IMR-90 (cell line): ENCODE results near the gene NRARP. TPM values are rescaled to one million over a fixed set of nuclear protein-coding genes. Genes with fewer than 3 reads are reported as not detected.
A peak's percentile ranks its signal among the peaks of the same experiment; 100 is the strongest.

Experiments
- ATAC-seq: fragments of 200-7000 bp; cut with Tn5 transposase; 2 replicates; pipeline ENCODE4 v1.9.1; 2020; ENCODE audit warnings: low read depth, mild to moderate bottlenecking, moderate library complexity
- BruUV-seq: library from RNA; stranded (reverse); fragments of 400-500 nt; replicated peaks from 2 replicates; lab custom pipeline; 2021; lab: Mats Ljungman, UMichigan
- CTCF ChIA-PET: fragments of 300-600 bp; formaldehyde crosslinking; extraction: SDS; loops from one replicate; lab custom pipeline; 2021; ENCODE audit warnings: antibody characterized with exemption; lab: Yijun Ruan, JAX
- POLR2A ChIA-PET: fragments of 300-600 bp; sonication (Branson Sonifier 250); formaldehyde crosslinking; loops from one replicate; lab custom pipeline; 2022; ENCODE audit warnings: antibody characterized with exemption; ENCODE audit not compliant: unreplicated experiment; lab: Charles Lee
- DNase-seq: peaks from one replicate; pipeline ENCODE4 v3.0.0; 2013
- H2AFZ ChIP-seq: replicated peaks from 2 replicates; pipeline ENCODE3; 2013; ENCODE audit warnings: low read length, mild to moderate bottlenecking; ENCODE audit not compliant: poor library complexity
- H2AK5ac ChIP-seq: 2 replicates; pipeline ENCODE4 v1.6.1; 2013; ENCODE audit warnings: low read depth, low read length, inconsistent platforms
- H2AK9ac ChIP-seq: replicated peaks from 2 replicates; pipeline ENCODE3; 2013; ENCODE audit warnings: mild to moderate bottlenecking, low read depth, low read length, moderate library complexity; ENCODE audit not compliant: poor library complexity
- H2BK120ac ChIP-seq: 2 replicates; pipeline ENCODE4 v1.6.1; 2013; ENCODE audit warnings: low read depth, low read length, inconsistent platforms
- H2BK15ac ChIP-seq: 3 replicates; pipeline ENCODE4 v1.6.1; 2013; ENCODE audit warnings: low read depth, low read length, inconsistent platforms
- H2BK20ac ChIP-seq: 2 replicates; pipeline ENCODE4 v1.6.1; 2013; ENCODE audit warnings: low read depth, mild to moderate bottlenecking, inconsistent platforms, low read length, moderate library complexity
- H2BK5ac ChIP-seq: 2 replicates; pipeline ENCODE4 v1.6.1; 2013; ENCODE audit warnings: mild to moderate bottlenecking, low read depth, low read length, inconsistent platforms; ENCODE audit not compliant: poor library complexity, severe bottlenecking
- H3K14ac ChIP-seq: replicated peaks from 2 replicates; pipeline ENCODE4 v1.6.1; 2013; ENCODE audit warnings: low read depth, low read length, inconsistent platforms
- H3K18ac ChIP-seq: 2 replicates; pipeline ENCODE4 v1.6.1; 2013; ENCODE audit warnings: low read depth, low read length, control low read depth
- H3K23ac ChIP-seq: 2 replicates; pipeline ENCODE4 v1.6.1; 2013; ENCODE audit warnings: low read depth, low read length, inconsistent platforms
- H3K27ac ChIP-seq: 2 replicates; pipeline ENCODE4 v1.5.1; 2013; ENCODE audit warnings: mild to moderate bottlenecking, control low read depth, low read length; ENCODE audit not compliant: insufficient read depth
- H3K27me3 ChIP-seq: 2 replicates; pipeline ENCODE4 v1.6.1; 2013; ENCODE audit warnings: low read length; ENCODE audit not compliant: control insufficient read depth, insufficient read depth
- H3K36me3 ChIP-seq: 2 replicates; pipeline ENCODE4 v1.6.1; 2013; ENCODE audit warnings: low read length, mixed read lengths; ENCODE audit not compliant: control insufficient read depth, insufficient read depth
- H3K4ac ChIP-seq: 2 replicates; pipeline ENCODE4 v1.6.1; 2013; ENCODE audit warnings: low read depth, low read length, inconsistent platforms
- H3K4me1 ChIP-seq: 2 replicates; pipeline ENCODE4 v1.6.1; 2013; ENCODE audit warnings: low read length, mixed read lengths; ENCODE audit not compliant: control insufficient read depth, insufficient read depth
- H3K4me2 ChIP-seq: 2 replicates; pipeline ENCODE4 v1.6.1; 2013; ENCODE audit warnings: low read depth, mild to moderate bottlenecking, control low read depth, low read length, moderate library complexity
- H3K4me3 ChIP-seq: 2 replicates; pipeline ENCODE4 v1.5.1; 2013; ENCODE audit warnings: low read depth, mild to moderate bottlenecking, control low read depth, low read length, moderate library complexity; ENCODE audit not compliant: insufficient read depth
- H3K56ac ChIP-seq: 2 replicates; pipeline ENCODE4 v1.6.1; 2013; ENCODE audit warnings: low read length, inconsistent platforms; ENCODE audit not compliant: insufficient read depth; ENCODE audit errors: extremely low read depth
- H3K79me1 ChIP-seq, 2 experiments: 2 replicates each; pipeline ENCODE4 v1.6.1; 2013; ENCODE audit warnings: low read length in 2 of 2, inconsistent platforms in 1 of 2, low read depth in 1 of 2
- H3K9ac ChIP-seq: 2 replicates; pipeline ENCODE4 v1.6.1; 2013; ENCODE audit warnings: low read depth, low read length, control low read depth
- H3K9me1 ChIP-seq: 2 replicates; pipeline ENCODE4 v1.6.1; 2013; ENCODE audit warnings: low read length, inconsistent platforms; ENCODE audit not compliant: insufficient read depth
- H3K9me3 ChIP-seq: 2 replicates; pipeline ENCODE4 v1.6.1; 2013; ENCODE audit warnings: low read length; ENCODE audit not compliant: control insufficient read depth, insufficient read depth
- H4K20me1 ChIP-seq: 2 replicates; pipeline ENCODE4 v1.6.1; 2013; ENCODE audit warnings: low read length, inconsistent platforms; ENCODE audit not compliant: insufficient read depth
- H4K5ac ChIP-seq: 2 replicates; pipeline ENCODE4 v1.6.1; 2013; ENCODE audit warnings: mild to moderate bottlenecking, low read depth, low read length, control low read depth
- H4K8ac ChIP-seq, 2 experiments: 2 replicates each; pipeline ENCODE4 v1.6.1; 2013; ENCODE audit warnings: low read depth in 2 of 2, low read length in 2 of 2, control low read depth in 1 of 2, inconsistent platforms in 1 of 2
- H4K91ac ChIP-seq: 2 replicates; pipeline ENCODE4 v1.6.1; 2013; ENCODE audit warnings: low read depth, low read length, inconsistent platforms; ENCODE audit not compliant: insufficient read depth
- MAZ ChIP-seq: IDR thresholded peaks from 2 replicates; pipeline ENCODE4 v1.6.1; 2012; ENCODE audit warnings: low read depth, mild to moderate bottlenecking, low read length, improper control_type of control experiment, moderate library complexity, borderline replicate concordance
- POLR2A ChIP-seq: IDR thresholded peaks from 2 replicates; pipeline ENCODE4 v1.6.1; 2012; ENCODE audit warnings: mild to moderate bottlenecking, low read depth, low read length
- RAD21 ChIP-seq: IDR thresholded peaks from 2 replicates; pipeline ENCODE4 v1.6.1; 2012; ENCODE audit warnings: low read length, improper control_type of control experiment
- SMC3 ChIP-seq: fragments of 150-350 bp; IDR thresholded peaks from 2 replicates; pipeline ENCODE4 v1.6.1; 2016; ENCODE audit warnings: low read depth, mild to moderate bottlenecking, antibody characterized with exemption, low read length, moderate library complexity
- WGBS, 2 experiments: methylation state at CpG; one replicate each; pipeline versions ENCODE4 v1.1.5 to v1.1.7; 2013; ENCODE audit warnings: missing lambda C conversion rate in 2 of 2; ENCODE audit not compliant: insufficient read length in 1 of 2; ENCODE audit errors: extremely low coverage in 2 of 2; 5-methylcytosine and 5-hydroxymethylcytosine counted together
- dilution Hi-C: fragments of 300-500 bp; cut with HindIII; formaldehyde crosslinking; loops from one replicate; pipeline ENCODE4 v1.14.3; 2018; ENCODE audit warnings: low sequenced_read_pairs; ENCODE audit not compliant: unreplicated experiment
- in situ Hi-C: fragments of 300-500 bp; cut with MboI; formaldehyde crosslinking; loops from 3 replicates; pipeline ENCODE4 v1.14.3; 2019; ENCODE audit warnings: low sequenced_read_pairs, inconsistent platforms, mixed read lengths
- intact Hi-C: fragments of 100-400 bp; cut with micrococcal nuclease; formaldehyde crosslinking; loops from 2 replicates; pipeline ENCODE4 v1.10.0; 2022
- polyA plus RNA-seq, 3 experiments: library from polyadenylated mRNA; depleted of rRNA; stranded (reverse); fragments of >200 nt; gene quantifications; 2 replicates each; pipeline ENCODE4 v1.2.3, GENCODE V29; 2012; ENCODE audit warnings: low replicate concordance in 1 of 3
- total RNA-seq: library from RNA; depleted of rRNA; stranded (reverse); fragments of >200 nt; gene quantifications from 2 replicates; pipeline ENCODE4 v1.2.3, GENCODE V29; 2012
- TF ChIP-seq, protein P1 (sequence below): conservative IDR thresholded peaks from 2 replicates; pipeline ENCODE4 v1.5.1; 2012; ENCODE audit warnings: mild to moderate bottlenecking, low read depth, low read length, improper control_type of control experiment

The NRARP gene
- total and polyA plus RNA-seq, 2 of the 4 experiments (the other 2 are of a cell fraction) = 0.15 TPM; not detected in 1

GRCh38 chr9:137295238-137295811 is 6.7 kb downstream of the NRARP start:
- H3K9me3 ChIP-seq = peaks cover 5% of the 10 kb centered on the region; the same call in 1 of the 2 replicates
- no peak overlapping the region for H2BK120ac ChIP-seq
- H3K23ac ChIP-seq = no peak overlapping the region
- no peak overlapping the region for H2AK5ac ChIP-seq
- H2AFZ ChIP-seq = peak overlapping the region; percentile 76
- DNase-seq (no peak), ATAC-seq (peak; percentile 92)
- H3K4ac ChIP-seq = no peak overlapping the region
- dilution Hi-C loops = no loop called here
- no peak overlapping the region for H4K8ac ChIP-seq
- no peak overlapping the region for H3K14ac ChIP-seq
- peak; percentile 61 for TF ChIP-seq SMC3
- TF ChIP-seq POLR2A = no peak
- TF ChIP-seq RAD21 = peak; percentile 62
- TF ChIP-seq, protein P1, sequence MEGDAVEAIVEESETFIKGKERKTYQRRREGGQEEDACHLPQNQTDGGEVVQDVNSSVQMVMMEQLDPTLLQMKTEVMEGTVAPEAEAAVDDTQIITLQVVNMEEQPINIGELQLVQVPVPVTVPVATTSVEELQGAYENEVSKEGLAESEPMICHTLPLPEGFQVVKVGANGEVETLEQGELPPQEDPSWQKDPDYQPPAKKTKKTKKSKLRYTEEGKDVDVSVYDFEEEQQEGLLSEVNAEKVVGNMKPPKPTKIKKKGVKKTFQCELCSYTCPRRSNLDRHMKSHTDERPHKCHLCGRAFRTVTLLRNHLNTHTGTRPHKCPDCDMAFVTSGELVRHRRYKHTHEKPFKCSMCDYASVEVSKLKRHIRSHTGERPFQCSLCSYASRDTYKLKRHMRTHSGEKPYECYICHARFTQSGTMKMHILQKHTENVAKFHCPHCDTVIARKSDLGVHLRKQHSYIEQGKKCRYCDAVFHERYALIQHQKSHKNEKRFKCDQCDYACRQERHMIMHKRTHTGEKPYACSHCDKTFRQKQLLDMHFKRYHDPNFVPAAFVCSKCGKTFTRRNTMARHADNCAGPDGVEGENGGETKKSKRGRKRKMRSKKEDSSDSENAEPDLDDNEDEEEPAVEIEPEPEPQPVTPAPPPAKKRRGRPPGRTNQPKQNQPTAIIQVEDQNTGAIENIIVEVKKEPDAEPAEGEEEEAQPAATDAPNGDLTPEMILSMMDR = peak; percentile 71
- 0 out of 2 replicates have a peak, but pooled peaks have one; percentile 49 for TF ChIP-seq MAZ
- BruUV-seq = no TSS peak
- H3K9ac ChIP-seq = no peak overlapping the region
- in situ Hi-C loops = no loop called here
- intact Hi-C loops = loop anchor here (2.0 kb wide), 1 partner anchor 149 kb away; no protein-coding TSS in a partner anchor
- no peak overlapping the region for H2BK15ac ChIP-seq
- H2AK9ac ChIP-seq = no peak overlapping the region
- H3K4me2 ChIP-seq = no peak overlapping the region; the same call in 1 of the 2 replicates
- H2BK20ac ChIP-seq = no peak overlapping the region
- no peak overlapping the region for H4K5ac ChIP-seq
- H3K36me3 ChIP-seq = no peaks in the 10 kb centered on the region
- 6% methylated on average over 19 of the region's 76 CpGs; no CpG with 5 or more reads in 1 of the 2 experiments for WGBS, 2 experiments
- H4K91ac ChIP-seq = no peak overlapping the region
- ChIA-PET CTCF (no interaction called here), POLR2A (no interaction called here)
- no peak overlapping the region for H3K18ac ChIP-seq
- no peak overlapping the region for H3K27ac ChIP-seq
- no peaks in the 10 kb centered on the region for H3K79me1 ChIP-seq
- H3K56ac ChIP-seq = no peak overlapping the region
- no peak overlapping the region for H2BK5ac ChIP-seq
- no peaks in the 10 kb centered on the region for H3K9me1 ChIP-seq
- peak overlapping the region; percentile 39 for H3K4me3 ChIP-seq
- peaks cover 33% of the 10 kb centered on the region for H3K27me3 ChIP-seq
- no peaks in the 10 kb centered on the region for H3K4me1 ChIP-seq
- H4K20me1 ChIP-seq = no peaks in the 10 kb centered on the region
